ENCODE results near the gene OGDHL.

- no peak for TF ChIP-seq TSC22D4 (tag; IDR thresholded peaks at IDR 0.05)
- TF ChIP-seq FUS (optimal IDR thresholded peaks at IDR 0.05; ENCODE audit: low read depth, low read length), result no peak
Observed at GRCh38 chr10:49688920-49689319, 73.2 kb downstream of the OGDHL start.

Data from K562 (cell line).